ENCODE results near the gene ZP1. TPM values are rescaled to one million over a fixed set of nuclear protein-coding genes. Genes with fewer than 3 reads are reported as not detected.

ZP1 gene
- total RNA-seq, 1 donor, result not detected

- no peak overlapping the region for H3K4me3 ChIP-seq (ENCODE audit: low read depth, low read length)
- TF ChIP-seq CTCF (IDR thresholded peaks at IDR 0.05; ENCODE audit: insufficient read depth, low read length), result no peak
Measured at GRCh38 chr11:60873533-60873932, 6.2 kb downstream of the ZP1 start.

GRCh38 chr11:60874421-60875365, 7.4 kb downstream of the ZP1 start:
- no peak for DNase-seq (ENCODE audit: low read depth)
- H3K4me3 ChIP-seq (ENCODE audit: low read depth, low read length), result no peak overlapping the region
- no peak for TF ChIP-seq CTCF (IDR thresholded peaks at IDR 0.05; ENCODE audit: insufficient read depth, low read length)

More at GRCh38 chr11:60873533-60873932, 6.2 kb downstream of the ZP1 start:
- DNase-seq (ENCODE audit: low read depth), result no peak

GRCh38 chr11:60875366-60876167, 8.2 kb downstream of the ZP1 start:
- no peak for DNase-seq (ENCODE audit: low read depth)
- no peak overlapping the region for H3K4me3 ChIP-seq (ENCODE audit: low read depth, low read length)
- TF ChIP-seq CTCF (IDR thresholded peaks at IDR 0.05; ENCODE audit: insufficient read depth, low read length), result no peak

GRCh38 chr11:60876168-60876485, 8.8 kb downstream of the ZP1 start:
- no peak for DNase-seq (ENCODE audit: low read depth)
- TF ChIP-seq CTCF (IDR thresholded peaks at IDR 0.05; ENCODE audit: insufficient read depth, low read length), result no peak
- no peak overlapping the region for H3K4me3 ChIP-seq (ENCODE audit: low read depth, low read length)

- TF ChIP-seq CTCF (IDR thresholded peaks at IDR 0.05; ENCODE audit: insufficient read depth, low read length), result no peak
- no peak overlapping the region for H3K4me3 ChIP-seq (ENCODE audit: low read depth, low read length)
- no peak for DNase-seq (ENCODE audit: low read depth)
Measured at GRCh38 chr11:60878245-60879101, 11.1 kb downstream of the ZP1 start.

GRCh38 chr11:60879104-60879503, 11.8 kb downstream of the ZP1 start:
- TF ChIP-seq CTCF (IDR thresholded peaks at IDR 0.05; ENCODE audit: insufficient read depth, low read length), result no peak
- DNase-seq (ENCODE audit: low read depth), result no peak
- H3K4me3 ChIP-seq (ENCODE audit: low read depth, low read length), result no peak overlapping the region

Measured in fibroblast of the aortic adventitia (primary cell).